GM19025 (cell line): ENCODE results near the gene SLC30A4.
"Not testable (repeated sequence)": the region's sequence is repeated elsewhere in the genome, so short reads cannot be mapped to it uniquely, and the experiment has no call there.

Experiments
- ATAC-seq: cut with Tn5 transposase; IDR thresholded peaks from one replicate; pipeline ENCODE4 v1.9.1; 2021; ENCODE audit warnings: mild to moderate bottlenecking, low read depth, moderate library complexity; ENCODE audit not compliant: unreplicated experiment

The SLC30A4 gene

GRCh38 chr15:45510758-45511280 is 11.7 kb downstream of the SLC30A4 start:
- no peak for ATAC-seq

GRCh38 chr15:45507143-45507542 is 15.4 kb downstream of the SLC30A4 start:
- ATAC-seq, result not testable (repeated sequence)

- ATAC-seq, result no peak
Measured at GRCh38 chr15:45499426-45499825, 23.1 kb downstream of the SLC30A4 start.

- no peak for ATAC-seq
Measured at GRCh38 chr15:45498701-45499100, 23.9 kb downstream of the SLC30A4 start.

- no peak for ATAC-seq
Measured at GRCh38 chr15:45497261-45497660, 25.3 kb downstream of the SLC30A4 start.

GRCh38 chr15:45496658-45497057 is 25.9 kb downstream of the SLC30A4 start:
- no peak for ATAC-seq

GRCh38 chr15:45495588-45495987 is 27.0 kb downstream of the SLC30A4 start:
- ATAC-seq, result no peak

- no peak for ATAC-seq
Measured at GRCh38 chr15:45489690-45490238, 32.8 kb downstream of the SLC30A4 start.

GRCh38 chr15:45486317-45486716 is 36.2 kb downstream of the SLC30A4 start:
- no peak for ATAC-seq

- ATAC-seq, result no peak
Measured at GRCh38 chr15:45481135-45481534, 41.4 kb downstream of the SLC30A4 start.

- no peak for ATAC-seq
Measured at GRCh38 chr15:45476410-45476809, 46.1 kb downstream of the SLC30A4 start.

GRCh38 chr15:45474799-45475198 is 47.8 kb downstream of the SLC30A4 start:
- no peak for ATAC-seq

- ATAC-seq, result no peak
Measured at GRCh38 chr15:45473068-45473467, 49.5 kb downstream of the SLC30A4 start.

- no peak for ATAC-seq
Measured at GRCh38 chr15:45471151-45471550, 51.4 kb downstream of the SLC30A4 start.

GRCh38 chr15:45469441-45469840 is 53.1 kb downstream of the SLC30A4 start:
- ATAC-seq, result no peak

GRCh38 chr15:45469027-45469426 is 53.5 kb downstream of the SLC30A4 start:
- ATAC-seq, result no peak

- no peak for ATAC-seq
Measured at GRCh38 chr15:45468294-45468693, 54.3 kb downstream of the SLC30A4 start.

GRCh38 chr15:45458746-45459403 is 63.7 kb downstream of the SLC30A4 start:
- no peak for ATAC-seq

- peak; percentile 38 for ATAC-seq
Measured at GRCh38 chr15:45457641-45458539, 64.7 kb downstream of the SLC30A4 start.

GRCh38 chr15:45457220-45457619 is 65.3 kb downstream of the SLC30A4 start:
- ATAC-seq, result no peak
